ENCODE measurements around the gene NCK2. TPM values are rescaled to one million over a fixed set of nuclear protein-coding genes. Genes with fewer than 3 reads are reported as not detected.

NCK2 gene
- total RNA-seq, 1 experiment from 2014 or later, result 49.2 TPM

DNA sequence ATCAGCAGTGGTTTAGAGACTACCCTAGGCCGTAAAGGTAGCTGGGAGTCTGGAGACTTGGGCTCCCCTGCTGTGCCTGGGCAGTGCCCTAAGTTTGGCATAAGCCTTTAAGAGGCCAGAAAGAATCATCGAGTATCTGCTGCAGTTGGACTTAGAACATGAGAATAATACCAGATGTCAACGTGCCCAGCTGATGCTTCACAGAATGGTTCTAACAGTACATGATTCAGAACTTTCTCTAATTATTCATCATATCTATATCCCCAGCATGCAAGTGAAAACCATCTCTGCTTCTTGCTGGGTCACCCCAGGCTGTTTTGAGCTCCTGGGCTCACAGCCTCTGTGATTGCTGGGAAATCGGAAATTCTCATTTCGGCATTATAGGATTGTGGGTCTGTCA lies 118.1 kb downstream of the NCK2 start:
- peak overlapping the region in 1 of 3 experiments; percentile 54; a peak in 1 of 7 replicates for H3K27ac Mint-ChIP-seq
- Histone ChIP-seq H3K27me3 (ENCODE audit: insufficient read depth, low read length) (no peaks in the 10 kb centered on the region), H3K23me2 (ENCODE audit: insufficient read length, low read depth, low read length, poor library complexity, severe bottlenecking) (no peaks in the 10 kb centered on the region), H3K23ac (ENCODE audit: insufficient read length, low read depth, low read length) (no peak overlapping the region), H3K18ac (ENCODE audit: insufficient read length, low read depth, low read length) (no peak overlapping the region), H4K91ac (ENCODE audit: insufficient read length, low read depth, low read length) (no peak overlapping the region), H2BK120ac (ENCODE audit: low read depth, low read length, poor library complexity, severe bottlenecking) (no peak overlapping the region), H3K27ac (ENCODE audit: insufficient read length, low read depth, low read length) (no peak overlapping the region), H3K4me2 (ENCODE audit: insufficient read depth, insufficient read length, low read length) (no peak overlapping the region), H2BK20ac (ENCODE audit: low read depth, low read length, poor library complexity, severe bottlenecking) (no peak overlapping the region), H3K9ac (ENCODE audit: extremely low read depth, insufficient read length, low read length) (no peak overlapping the region), H4K5ac (ENCODE audit: insufficient read length, low read depth, low read length) (no peak overlapping the region), H3K79me1 (ENCODE audit: insufficient read depth, low read depth, low read length, poor library complexity, severe bottlenecking) (no peaks in the 10 kb centered on the region), H3K4ac (ENCODE audit: low read depth, low read length) (no peak overlapping the region), H2BK5ac (ENCODE audit: insufficient read length, low read length) (no peak overlapping the region), H3K9me3 (ENCODE audit: control insufficient read depth, low read depth, low read length) (no peaks in the 10 kb centered on the region), H3K4me1 (ENCODE audit: insufficient read depth, low read length) (no peaks in the 10 kb centered on the region; the same call in 1 of the 2 replicates), H3K79me2 (ENCODE audit: insufficient read depth, low read length) (peaks cover 1% of the 10 kb centered on the region; the same call in 1 of the 2 replicates), H3T11ph (ENCODE audit: low read length) (no peak overlapping the region), H3K14ac (ENCODE audit: insufficient read depth, low read length) (no peak overlapping the region), H2AFZ (ENCODE audit: low read length) (no peak overlapping the region), H4K8ac (replicated peaks; ENCODE audit: insufficient read length, low read depth, low read length) (no peak overlapping the region), H2BK15ac (ENCODE audit: low read depth, low read length) (no peak overlapping the region), H3K56ac (ENCODE audit: insufficient read length, low read depth, low read length) (no peak overlapping the region), H2AK5ac (ENCODE audit: insufficient read length, low read length) (no peak overlapping the region), H2BK12ac (ENCODE audit: insufficient read length, low read depth, low read length) (no peak overlapping the region), H4K20me1 (ENCODE audit: control insufficient read depth, insufficient read depth, insufficient read length) (no peaks in the 10 kb centered on the region)
- no peak overlapping the region for H3K4me3 Mint-ChIP-seq
- DNase-seq, result no peak
- no peaks in the 10 kb centered on the region for H3K27me3 Mint-ChIP-seq (ENCODE audit: low read depth)
- no peaks in the 10 kb centered on the region for H3K9me3 Mint-ChIP-seq
- TF ChIP-seq, protein P1, sequence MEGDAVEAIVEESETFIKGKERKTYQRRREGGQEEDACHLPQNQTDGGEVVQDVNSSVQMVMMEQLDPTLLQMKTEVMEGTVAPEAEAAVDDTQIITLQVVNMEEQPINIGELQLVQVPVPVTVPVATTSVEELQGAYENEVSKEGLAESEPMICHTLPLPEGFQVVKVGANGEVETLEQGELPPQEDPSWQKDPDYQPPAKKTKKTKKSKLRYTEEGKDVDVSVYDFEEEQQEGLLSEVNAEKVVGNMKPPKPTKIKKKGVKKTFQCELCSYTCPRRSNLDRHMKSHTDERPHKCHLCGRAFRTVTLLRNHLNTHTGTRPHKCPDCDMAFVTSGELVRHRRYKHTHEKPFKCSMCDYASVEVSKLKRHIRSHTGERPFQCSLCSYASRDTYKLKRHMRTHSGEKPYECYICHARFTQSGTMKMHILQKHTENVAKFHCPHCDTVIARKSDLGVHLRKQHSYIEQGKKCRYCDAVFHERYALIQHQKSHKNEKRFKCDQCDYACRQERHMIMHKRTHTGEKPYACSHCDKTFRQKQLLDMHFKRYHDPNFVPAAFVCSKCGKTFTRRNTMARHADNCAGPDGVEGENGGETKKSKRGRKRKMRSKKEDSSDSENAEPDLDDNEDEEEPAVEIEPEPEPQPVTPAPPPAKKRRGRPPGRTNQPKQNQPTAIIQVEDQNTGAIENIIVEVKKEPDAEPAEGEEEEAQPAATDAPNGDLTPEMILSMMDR (conservative IDR thresholded peaks at IDR 0.05), result no peak
- whole genome bisulfite sequencing (ENCODE audit: extremely low coverage, insufficient read length, low lambda C conversion rate), result no CpG with 5 or more reads among the region's 5 CpGs
- H3K4me1 Mint-ChIP-seq, result peaks cover 35 to 48% of the 10 kb centered on the region in 2 experiments
- H3K36me3 Mint-ChIP-seq (ENCODE audit: insufficient read depth in 1 of 3, low read depth in 3 of 3), result peaks cover 0 to 4% (median 0%) of the 10 kb centered on the region in 3 experiments; a peak in 2 of 7 replicates
